Measurements from ENCODE around the gene ZC2HC1C.

Gene ZC2HC1C

DNA sequence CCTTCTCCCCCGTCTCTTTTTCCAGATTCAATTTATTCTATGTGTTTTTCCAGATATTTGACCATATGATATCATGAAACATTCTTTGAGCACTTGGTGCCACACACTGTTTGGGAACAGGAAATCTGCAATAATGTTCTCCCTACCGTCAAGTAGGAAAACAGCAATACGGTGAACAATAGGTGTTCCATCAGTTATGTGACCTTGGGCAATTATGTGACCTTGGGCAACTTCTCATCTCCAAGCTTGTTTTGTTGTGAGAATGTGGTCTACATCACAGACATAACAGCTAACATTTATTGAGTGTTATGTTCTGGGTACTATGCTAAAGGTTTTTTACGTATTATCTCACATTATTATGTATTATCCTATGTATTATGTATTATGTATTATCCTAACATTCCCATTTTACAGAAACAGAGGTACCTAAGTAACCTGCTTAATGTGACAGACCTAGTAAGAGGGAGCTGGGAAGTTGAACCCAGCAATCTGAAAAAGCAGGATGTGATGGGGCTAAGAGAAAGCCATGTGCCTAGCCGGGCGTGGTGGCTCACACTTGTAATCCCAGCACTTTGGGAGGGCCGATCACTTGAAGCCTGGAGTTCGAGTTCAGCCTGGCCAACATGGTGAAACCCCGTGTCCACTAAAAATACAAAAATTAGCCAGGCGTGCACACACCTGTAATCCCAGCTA is 58.6 kb downstream of the ZC2HC1C start:
- ChIA-PET CTCF (interaction anchor here (0.6 to 1.1 kb wide), 2 partner anchors 168 to 175 kb away, joined by 7 read pairs; no protein-coding TSS in a partner anchor), POLR2A (interaction anchor here (0.6 to 1.0 kb wide), 3 partner anchors 21 to 174 kb away, joined by 3 read pairs; no protein-coding TSS in a partner anchor)
- no peak for DNase-seq (ENCODE audit: extremely low spot score)
- no peak; the same call in 1 of the 2 replicates for TF ChIP-seq L3MBTL2 (conservative IDR thresholded peaks at IDR 0.05)
- TF ChIP-seq ARNT (IDR thresholded peaks at IDR 0.05) = no peak
- TF ChIP-seq ELF4 (IDR thresholded peaks at IDR 0.05) = no peak
- no peak for TF ChIP-seq FOXM1 (IDR thresholded peaks at IDR 0.05; ENCODE audit: borderline replicate concordance)
- TF ChIP-seq FOXA1 (IDR thresholded peaks at IDR 0.05) = no peak
- TF ChIP-seq TARDBP (IDR thresholded peaks at IDR 0.05) = no peak
- no peak for TF ChIP-seq ZNF384 (IDR thresholded peaks at IDR 0.05)
- TF ChIP-seq LEF1 (IDR thresholded peaks at IDR 0.05; ENCODE audit: borderline replicate concordance) = no peak
- no peak for TF ChIP-seq FOXK2 (IDR thresholded peaks at IDR 0.05)
- no peak for TF ChIP-seq BHLHE40 (IDR thresholded peaks at IDR 0.05; ENCODE audit: borderline replicate concordance)
- TF ChIP-seq CTBP1 (IDR thresholded peaks at IDR 0.05; ENCODE audit: borderline replicate concordance) = no peak
- no peak for TF ChIP-seq HDGF (IDR thresholded peaks at IDR 0.05; ENCODE audit: borderline replicate concordance)
- TF ChIP-seq SP1 (IDR thresholded peaks at IDR 0.05) = no peak
- TF ChIP-seq NFRKB (IDR thresholded peaks at IDR 0.05) = no peak
- no peak for TF ChIP-seq SUZ12 (IDR thresholded peaks at IDR 0.05)
- TF ChIP-seq, protein P1, sequence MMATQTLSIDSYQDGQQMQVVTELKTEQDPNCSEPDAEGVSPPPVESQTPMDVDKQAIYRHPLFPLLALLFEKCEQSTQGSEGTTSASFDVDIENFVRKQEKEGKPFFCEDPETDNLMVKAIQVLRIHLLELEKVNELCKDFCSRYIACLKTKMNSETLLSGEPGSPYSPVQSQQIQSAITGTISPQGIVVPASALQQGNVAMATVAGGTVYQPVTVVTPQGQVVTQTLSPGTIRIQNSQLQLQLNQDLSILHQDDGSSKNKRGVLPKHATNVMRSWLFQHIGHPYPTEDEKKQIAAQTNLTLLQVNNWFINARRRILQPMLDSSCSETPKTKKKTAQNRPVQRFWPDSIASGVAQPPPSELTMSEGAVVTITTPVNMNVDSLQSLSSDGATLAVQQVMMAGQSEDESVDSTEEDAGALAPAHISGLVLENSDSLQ (IDR thresholded peaks at IDR 0.05) = no peak

DNA sequence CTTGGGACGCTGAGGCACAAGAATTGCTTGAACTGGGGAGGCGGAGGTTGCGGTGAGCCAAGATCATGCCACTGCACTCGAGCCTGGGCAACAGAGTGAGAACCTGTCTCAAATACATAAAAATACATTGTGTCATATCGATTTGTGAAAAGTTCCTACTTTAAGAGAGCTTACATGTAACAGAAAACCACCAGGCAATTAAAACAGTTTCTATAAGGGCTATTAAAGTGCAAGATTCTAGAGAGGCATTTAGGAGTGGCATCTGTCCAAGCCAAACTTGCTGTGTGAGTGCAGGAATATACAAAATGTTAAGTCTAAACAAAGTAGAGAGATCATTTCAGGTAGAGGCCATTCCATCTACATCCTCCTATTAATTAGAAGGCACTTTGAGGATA is 59.2 kb downstream of the ZC2HC1C start:
- ChIA-PET CTCF (interaction anchor here (0.6 to 1.1 kb wide), 2 partner anchors 167 to 174 kb away, joined by 7 read pairs; no protein-coding TSS in a partner anchor), POLR2A (interaction anchor here (0.7 to 1.0 kb wide), 2 partner anchors 161 to 174 kb away, joined by 3 read pairs; no protein-coding TSS in a partner anchor)
- no peak for TF ChIP-seq HDGF (IDR thresholded peaks at IDR 0.05; ENCODE audit: borderline replicate concordance)
- TF ChIP-seq FOXM1 (IDR thresholded peaks at IDR 0.05; ENCODE audit: borderline replicate concordance) = no peak
- no peak for TF ChIP-seq NFRKB (IDR thresholded peaks at IDR 0.05)
- TF ChIP-seq SUZ12 (IDR thresholded peaks at IDR 0.05) = no peak
- no peak for TF ChIP-seq SP1 (IDR thresholded peaks at IDR 0.05)
- TF ChIP-seq CTBP1 (IDR thresholded peaks at IDR 0.05; ENCODE audit: borderline replicate concordance) = no peak
- no peak for TF ChIP-seq ARNT (IDR thresholded peaks at IDR 0.05)
- TF ChIP-seq FOXK2 (IDR thresholded peaks at IDR 0.05) = no peak
- TF ChIP-seq L3MBTL2 (conservative IDR thresholded peaks at IDR 0.05) = no peak
- TF ChIP-seq LEF1 (IDR thresholded peaks at IDR 0.05; ENCODE audit: borderline replicate concordance) = no peak
- TF ChIP-seq FOXA1 (IDR thresholded peaks at IDR 0.05) = no peak
- TF ChIP-seq BHLHE40 (IDR thresholded peaks at IDR 0.05; ENCODE audit: borderline replicate concordance) = no peak
- TF ChIP-seq, protein P1 (IDR thresholded peaks at IDR 0.05) = no peak
- DNase-seq (ENCODE audit: extremely low spot score) = no peak

Measured in HEK293T (cell line).